ENCODE data around the gene GORAB. TPM values are rescaled to one million over a fixed set of nuclear protein-coding genes. Genes with fewer than 3 reads are reported as not detected.

GORAB gene
- total RNA-seq, 2 experiments from 2014 or later, result 23.0 to 26.6 TPM

DNA sequence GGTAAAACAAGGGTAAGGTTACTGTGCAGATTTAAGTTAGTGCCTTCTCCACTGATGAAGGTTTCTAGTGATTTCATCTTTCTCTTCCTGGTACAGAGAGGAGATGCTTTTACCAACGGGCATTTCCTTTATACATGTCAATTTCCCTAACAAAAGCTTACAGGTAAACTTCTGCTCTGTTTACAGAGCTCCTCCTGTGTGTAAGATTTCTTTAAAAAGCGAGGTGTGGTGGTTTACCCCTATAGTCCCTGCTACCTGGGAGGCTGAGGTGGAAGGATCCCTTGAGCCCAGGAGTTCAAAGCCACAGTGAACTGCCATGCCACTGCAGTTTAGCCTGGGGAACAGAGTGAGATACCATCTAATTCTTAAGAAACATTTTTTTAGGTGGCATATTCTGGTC is 40.7 kb upstream of the GORAB start:
- H3K27me3 ChIP-seq (ENCODE audit: control insufficient read depth in 1 of 2, insufficient read depth in 2 of 2, low read length in 2 of 2), result no peaks in the 10 kb centered on the region
- POLR2A ChIA-PET, result no interaction called here
- no peak overlapping the region for H3K27ac ChIP-seq (ENCODE audit: low read depth in 1 of 2, low read length in 2 of 2)
- ATAC-seq (ENCODE audit: poor library complexity) (no peak), DNase-seq (no peak)
- peaks cover 15% of the 10 kb centered on the region for H3K27me3 Mint-ChIP-seq
- no peaks in the 10 kb centered on the region for H3K36me3 Mint-ChIP-seq (ENCODE audit: low read depth)
- no peak overlapping the region for H3K4me3 Mint-ChIP-seq
- H3K9me3 Mint-ChIP-seq, result peaks cover 6% of the 10 kb centered on the region
- intact Hi-C loops (cut with DNase I, micrococcal nuclease), result no loop called here
- TF ChIP-seq, protein P1, sequence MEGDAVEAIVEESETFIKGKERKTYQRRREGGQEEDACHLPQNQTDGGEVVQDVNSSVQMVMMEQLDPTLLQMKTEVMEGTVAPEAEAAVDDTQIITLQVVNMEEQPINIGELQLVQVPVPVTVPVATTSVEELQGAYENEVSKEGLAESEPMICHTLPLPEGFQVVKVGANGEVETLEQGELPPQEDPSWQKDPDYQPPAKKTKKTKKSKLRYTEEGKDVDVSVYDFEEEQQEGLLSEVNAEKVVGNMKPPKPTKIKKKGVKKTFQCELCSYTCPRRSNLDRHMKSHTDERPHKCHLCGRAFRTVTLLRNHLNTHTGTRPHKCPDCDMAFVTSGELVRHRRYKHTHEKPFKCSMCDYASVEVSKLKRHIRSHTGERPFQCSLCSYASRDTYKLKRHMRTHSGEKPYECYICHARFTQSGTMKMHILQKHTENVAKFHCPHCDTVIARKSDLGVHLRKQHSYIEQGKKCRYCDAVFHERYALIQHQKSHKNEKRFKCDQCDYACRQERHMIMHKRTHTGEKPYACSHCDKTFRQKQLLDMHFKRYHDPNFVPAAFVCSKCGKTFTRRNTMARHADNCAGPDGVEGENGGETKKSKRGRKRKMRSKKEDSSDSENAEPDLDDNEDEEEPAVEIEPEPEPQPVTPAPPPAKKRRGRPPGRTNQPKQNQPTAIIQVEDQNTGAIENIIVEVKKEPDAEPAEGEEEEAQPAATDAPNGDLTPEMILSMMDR (IDR thresholded peaks at IDR 0.05), result no peak
- peaks cover 8% of the 10 kb centered on the region for H3K4me1 Mint-ChIP-seq (ENCODE audit: low read depth)
- no peak overlapping the region for H3K27ac Mint-ChIP-seq
- peaks cover 5% of the 10 kb centered on the region for H3K4me1 ChIP-seq (ENCODE audit: insufficient read depth, low read length)
- CTCF ChIA-PET, result no interaction called here
- H3K9me3 ChIP-seq (ENCODE audit: control insufficient read depth in 1 of 2, insufficient read depth in 1 of 2, low read length in 2 of 2), result no peaks in the 10 kb centered on the region
- no peak overlapping the region for H3K4me3 ChIP-seq (ENCODE audit: low read length)
- H3K36me3 ChIP-seq (ENCODE audit: insufficient read depth, low read length), result no peaks in the 10 kb centered on the region

DNA sequence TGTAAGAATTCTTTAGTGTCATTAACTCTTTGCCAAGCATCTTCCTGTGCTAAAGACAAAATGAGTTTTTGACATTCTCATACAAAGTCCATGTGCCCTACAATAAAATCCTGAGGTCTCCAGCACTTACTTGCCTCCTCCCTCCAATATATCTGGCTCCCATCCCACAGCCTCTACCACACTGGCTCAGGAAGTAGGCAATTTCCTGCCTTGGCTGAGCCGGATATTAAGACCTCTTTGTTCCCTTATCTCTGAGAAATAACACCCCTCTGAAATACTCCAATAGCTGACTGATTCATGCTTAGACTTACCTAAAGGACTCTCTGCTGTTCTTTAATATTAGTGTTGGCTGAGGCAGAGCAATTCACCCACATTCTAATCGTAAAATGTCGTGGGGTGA is 37.6 kb upstream of the GORAB start:
- peaks cover 5% of the 10 kb centered on the region for H3K4me1 ChIP-seq (ENCODE audit: insufficient read depth, low read length)
- no peaks in the 10 kb centered on the region for H3K9me3 Mint-ChIP-seq
- ATAC-seq (ENCODE audit: poor library complexity), result no peak
- H3K4me3 ChIP-seq (ENCODE audit: low read length), result no peak overlapping the region
- H3K27me3 ChIP-seq (ENCODE audit: control insufficient read depth in 1 of 2, insufficient read depth in 2 of 2, low read length in 2 of 2), result no peaks in the 10 kb centered on the region
- ChIA-PET CTCF (no interaction called here), POLR2A (no interaction called here)
- no peak overlapping the region for H3K27ac Mint-ChIP-seq
- no peaks in the 10 kb centered on the region for H3K9me3 ChIP-seq (ENCODE audit: control insufficient read depth in 1 of 2, insufficient read depth in 1 of 2, low read length in 2 of 2)
- H3K4me3 Mint-ChIP-seq, result no peak overlapping the region
- intact Hi-C loops (cut with DNase I, micrococcal nuclease), result no loop called here
- no peak for DNase-seq
- H3K4me1 Mint-ChIP-seq (ENCODE audit: low read depth), result peaks cover 8% of the 10 kb centered on the region
- H3K36me3 ChIP-seq (ENCODE audit: insufficient read depth, low read length), result no peaks in the 10 kb centered on the region
- no peak overlapping the region for H3K27ac ChIP-seq (ENCODE audit: low read depth in 1 of 2, low read length in 2 of 2)
- TF ChIP-seq, protein P1 (IDR thresholded peaks at IDR 0.05), result no peak
- no peaks in the 10 kb centered on the region for H3K36me3 Mint-ChIP-seq (ENCODE audit: low read depth)
- peaks cover 15% of the 10 kb centered on the region for H3K27me3 Mint-ChIP-seq

DNA sequence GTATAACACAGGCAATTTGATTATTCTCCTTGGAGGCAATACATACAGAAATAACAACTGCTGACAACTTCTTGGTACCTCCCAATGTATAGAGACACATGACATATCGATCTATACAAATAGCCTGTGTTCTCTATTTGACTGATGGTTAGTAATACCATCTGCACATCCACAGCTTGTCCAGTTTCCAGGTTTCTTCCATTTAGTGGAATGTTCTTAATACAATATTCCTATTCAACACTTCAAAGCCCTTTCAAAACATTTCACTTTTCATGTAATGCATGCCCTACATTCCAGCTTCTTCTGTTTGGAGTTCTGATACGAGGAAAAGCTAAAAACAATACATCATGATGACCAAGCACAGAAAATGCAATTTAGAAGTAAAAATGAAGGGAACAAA is 37.0 kb upstream of the GORAB start:
- H3K4me3 Mint-ChIP-seq, result no peak overlapping the region

More for the DNA sequence above, 37.0 kb upstream of the GORAB start:
- no peaks in the 10 kb centered on the region for H3K36me3 Mint-ChIP-seq (ENCODE audit: low read depth)
- H3K36me3 ChIP-seq (ENCODE audit: insufficient read depth, low read length), result no peaks in the 10 kb centered on the region
- peaks cover 8% of the 10 kb centered on the region for H3K4me1 Mint-ChIP-seq (ENCODE audit: low read depth)
- TF ChIP-seq, protein P1 (IDR thresholded peaks at IDR 0.05), result no peak
- no peak for DNase-seq
- H3K9me3 Mint-ChIP-seq, result no peaks in the 10 kb centered on the region
- no peak overlapping the region for H3K27ac ChIP-seq (ENCODE audit: low read depth in 1 of 2, low read length in 2 of 2)
- CTCF ChIA-PET, result no interaction called here
- H3K9me3 ChIP-seq (ENCODE audit: control insufficient read depth in 1 of 2, insufficient read depth in 1 of 2, low read length in 2 of 2), result no peaks in the 10 kb centered on the region
- H3K4me1 ChIP-seq (ENCODE audit: insufficient read depth, low read length), result peaks cover 5% of the 10 kb centered on the region
- ATAC-seq (ENCODE audit: poor library complexity), result no peak
- no peaks in the 10 kb centered on the region for H3K27me3 ChIP-seq (ENCODE audit: control insufficient read depth in 1 of 2, insufficient read depth in 2 of 2, low read length in 2 of 2)
- intact Hi-C loops (cut with DNase I, micrococcal nuclease), result no loop called here
- POLR2A ChIA-PET, result no interaction called here
- H3K4me3 ChIP-seq (ENCODE audit: low read length), result no peak overlapping the region
- no peak overlapping the region for H3K27ac Mint-ChIP-seq
- peaks cover 10% of the 10 kb centered on the region for H3K27me3 Mint-ChIP-seq

All from CD4-positive, alpha-beta T cell (primary cell).